Common myeloid progenitor, CD34-positive (primary cell): Measurements from ENCODE around the gene CEP170.

Experiments used
- CTCF ChIA-PET: fragments of 350-600 bp; sonication (Branson Sonifier 250); formaldehyde crosslinking; loops from one replicate; lab custom pipeline; 2021; ENCODE audit warnings: antibody characterized with exemption; lab: Charles Lee
- POLR2A ChIA-PET: fragments of 350-600 bp; sonication (Branson Sonifier 250); formaldehyde crosslinking; loops from one replicate; lab custom pipeline; 2021; ENCODE audit warnings: antibody characterized with exemption; lab: Charles Lee
- DNase-seq, 3 donors: peaks; one replicate each; pipeline versions ENCODE4 v3.0.0 to v3.0.0-alpha.2; 2013
- H3K27ac ChIP-seq, 2 experiments: 1 replicate in 1 of 2; 2 replicates in 1 of 2; pipeline ENCODE4 v1.7.0; 2013; ENCODE audit warnings: inconsistent platforms in 2 of 2, low read length in 2 of 2, mild to moderate bottlenecking in 2 of 2, low read depth in 1 of 2, moderate library complexity in 1 of 2; ENCODE audit not compliant: severe bottlenecking in 2 of 2, insufficient read depth in 1 of 2, poor library complexity in 1 of 2
- H3K27me3 ChIP-seq, 5 experiments: replicated peaks in 2 of 5; 1 replicate in 3 of 5; 2 replicates in 2 of 5; pipeline versions ENCODE4 v1.6.1 to v1.7.0; 2013; ENCODE audit warnings: low read length in 4 of 5, mild to moderate bottlenecking in 2 of 5, moderate library complexity in 2 of 5, inconsistent platforms in 1 of 5; ENCODE audit not compliant: insufficient read depth in 5 of 5, control insufficient read depth in 4 of 5
- H3K36me3 ChIP-seq, 4 experiments: 1 replicate in 2 of 4; 2 replicates in 2 of 4; pipeline versions ENCODE4 v1.6.1 to v1.7.0; 2013; ENCODE audit warnings: low read length in 3 of 4, control low read depth in 1 of 4, mild to moderate bottlenecking in 1 of 4; ENCODE audit not compliant: control insufficient read depth in 4 of 4, insufficient read depth in 4 of 4
- H3K4me1 ChIP-seq, 4 experiments: 1 replicate in 3 of 4; 2 replicates in 1 of 4; pipeline versions ENCODE4 v1.6.1 to v1.7.1; 2013; ENCODE audit warnings: low read length in 3 of 4, mild to moderate bottlenecking in 3 of 4, control low read depth in 1 of 4, inconsistent platforms in 1 of 4, moderate library complexity in 1 of 4; ENCODE audit not compliant: control insufficient read depth in 4 of 4, insufficient read depth in 4 of 4; ENCODE audit errors: control extremely low read depth in 1 of 4
- H3K4me3 ChIP-seq, 7 experiments: 1 replicate in 4 of 7; 2 replicates in 3 of 7; pipeline versions ENCODE4 v1.5.1 to v1.7.0; 2013; ENCODE audit warnings: mild to moderate bottlenecking in 7 of 7, low read length in 6 of 7, moderate library complexity in 6 of 7, inconsistent platforms in 2 of 7, low read depth in 2 of 7, control low read depth in 1 of 7; ENCODE audit not compliant: insufficient read depth in 4 of 7, control insufficient read depth in 1 of 7; ENCODE audit errors: extremely low read depth in 1 of 7
- H3K9me3 ChIP-seq, 5 experiments: 1 replicate in 4 of 5; 2 replicates in 1 of 5; pipeline versions ENCODE4 v1.6.1 to v1.7.1; 2013; ENCODE audit warnings: low read length in 4 of 5, mild to moderate bottlenecking in 2 of 5, inconsistent platforms in 1 of 5, low read depth in 1 of 5, moderate library complexity in 1 of 5; ENCODE audit not compliant: control insufficient read depth in 4 of 5, insufficient read depth in 2 of 5; ENCODE audit errors: control extremely low read depth in 1 of 5
- WGBS: methylation state at CpG from one replicate; pipeline ENCODE4 v1.1.5; 2013; ENCODE audit not compliant: insufficient coverage; 5-methylcytosine and 5-hydroxymethylcytosine counted together

CEP170 gene

GRCh38 chr1:243233908-243234307 is 21.2 kb downstream of the CEP170 start:
- H3K9me3 ChIP-seq, result peaks cover 11 to 44% (median 25%) of the 10 kb centered on the region in 5 experiments
- POLR2A ChIA-PET, result no interaction called here
- DNase-seq, result no peak

DNA sequence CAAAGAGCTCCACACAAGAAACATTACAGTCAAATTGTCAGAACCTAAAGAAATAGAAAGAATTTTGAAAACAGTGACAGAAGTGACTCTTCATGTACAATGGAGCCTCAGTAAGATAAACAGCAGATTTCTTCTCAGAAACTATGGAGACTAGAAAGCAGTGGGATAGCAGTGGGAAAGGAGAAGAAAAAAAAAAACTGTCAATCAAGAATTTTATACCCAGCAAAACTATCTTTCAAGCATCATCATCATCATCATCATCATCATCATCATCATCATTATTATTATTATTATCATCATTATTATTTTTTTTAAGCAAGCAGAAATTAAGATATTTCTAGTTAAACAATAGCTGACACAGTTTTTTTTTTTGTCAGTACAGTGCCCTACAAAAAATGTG is 24.2 kb downstream of the CEP170 start:
- peak; percentile 40 to 84 (median 70) for DNase-seq
- POLR2A ChIA-PET, result no interaction called here
- CTCF ChIA-PET, result interaction anchor here (1.2 to 1.3 kb wide), 2 partner anchors 24 to 60 kb away, joined by 3 to 4 read pairs; partner anchors contain the start of gene CEP170
- Histone ChIP-seq H3K27ac (no peak overlapping the region), H3K27me3 (no peaks in the 10 kb centered on the region), H3K9me3 (peaks cover 16 to 56% (median 26%) of the 10 kb centered on the region in 5 experiments), H3K4me3 (no peak overlapping the region), H3K36me3 (peaks cover 10 to 44% (median 28%) of the 10 kb centered on the region in 4 experiments), H3K4me1 (no peaks in the 10 kb centered on the region)

More at GRCh38 chr1:243233908-243234307, 21.2 kb downstream of the CEP170 start:
- Histone ChIP-seq H3K4me3 (no peak overlapping the region), H3K27me3 (no peaks in the 10 kb centered on the region), H3K4me1 (no peaks in the 10 kb centered on the region), H3K27ac (no peak overlapping the region), H3K36me3 (peaks cover 17 to 59% (median 36%) of the 10 kb centered on the region in 4 experiments)
- CTCF ChIA-PET, result interaction anchor here (1.1 to 2.8 kb wide), 6 partner anchors 14 to 62 kb away, joined by 3 to 9 read pairs (median 4); no protein-coding TSS in a partner anchor
- WGBS, result no CpG with 5 or more reads among the region's 2 CpGs

GRCh38 chr1:243229526-243229925 is 25.6 kb downstream of the CEP170 start:
- no CpG with 5 or more reads among the region's 1 CpG for WGBS
- ChIA-PET CTCF (interaction anchor here (0.8 to 0.9 kb wide), 3 partner anchors 19 to 45 kb away, joined by 3 read pairs; no protein-coding TSS in a partner anchor), POLR2A (no interaction called here)
- Histone ChIP-seq H3K27ac (no peak overlapping the region), H3K9me3 (peaks cover 16 to 53% (median 26%) of the 10 kb centered on the region in 5 experiments), H3K4me1 (no peaks in the 10 kb centered on the region), H3K36me3 (peaks cover 10 to 47% (median 33%) of the 10 kb centered on the region in 4 experiments), H3K4me3 (no peak overlapping the region), H3K27me3 (no peaks in the 10 kb centered on the region)
- DNase-seq, result no peak

- Histone ChIP-seq H3K27me3 (no peaks in the 10 kb centered on the region), H3K4me1 (no peaks in the 10 kb centered on the region), H3K27ac (no peak overlapping the region), H3K9me3 (peaks cover 16 to 41% (median 22%) of the 10 kb centered on the region in 5 experiments), H3K36me3 (peaks cover 21 to 50% (median 36%) of the 10 kb centered on the region in 4 experiments), H3K4me3 (no peak overlapping the region)
- POLR2A ChIA-PET, result no interaction called here
- CTCF ChIA-PET, result interaction anchor here (1.3 kb wide), 1 partner anchor 26 kb away, joined by 3 read pairs; no protein-coding TSS in a partner anchor
- WGBS, result 95% methylated on average over 2 of the region's 2 CpGs
- no peak for DNase-seq
These were observed 27.5 kb downstream of the CEP170 start for GRCh38 chr1:243227622-243228021.

DNA sequence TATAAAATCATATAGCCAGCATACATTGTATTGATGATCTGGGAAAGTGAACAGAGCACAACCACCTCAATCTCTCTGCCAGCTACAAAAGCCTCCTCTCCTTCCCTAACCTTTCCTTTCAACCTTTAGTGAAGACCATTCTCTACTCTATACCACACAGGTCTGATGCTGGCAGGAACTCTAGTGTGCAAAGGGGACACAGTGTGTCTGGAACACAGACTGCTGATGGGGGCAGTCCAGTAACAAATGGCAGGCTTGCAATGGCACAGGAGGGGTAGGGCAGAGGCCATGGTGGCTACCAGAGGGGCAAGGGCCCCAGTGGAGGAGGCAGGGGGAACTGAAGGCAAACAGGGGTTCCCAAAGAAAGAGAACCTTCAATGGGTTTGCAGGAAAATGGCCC is 37.0 kb downstream of the CEP170 start:
- DNase-seq, result no peak
- Histone ChIP-seq H3K4me3 (no peak overlapping the region), H3K27ac (no peak overlapping the region), H3K27me3 (no peaks in the 10 kb centered on the region), H3K9me3 (no peaks in the 10 kb centered on the region), H3K36me3 (peaks cover 16 to 68% (median 43%) of the 10 kb centered on the region in 4 experiments), H3K4me1 (no peaks in the 10 kb centered on the region)
- POLR2A ChIA-PET, result no interaction called here
- CTCF ChIA-PET, result interaction anchor here (1.4 to 1.9 kb wide), 4 partner anchors 9 to 26 kb away, joined by 3 to 9 read pairs (median 4); no protein-coding TSS in a partner anchor

DNA sequence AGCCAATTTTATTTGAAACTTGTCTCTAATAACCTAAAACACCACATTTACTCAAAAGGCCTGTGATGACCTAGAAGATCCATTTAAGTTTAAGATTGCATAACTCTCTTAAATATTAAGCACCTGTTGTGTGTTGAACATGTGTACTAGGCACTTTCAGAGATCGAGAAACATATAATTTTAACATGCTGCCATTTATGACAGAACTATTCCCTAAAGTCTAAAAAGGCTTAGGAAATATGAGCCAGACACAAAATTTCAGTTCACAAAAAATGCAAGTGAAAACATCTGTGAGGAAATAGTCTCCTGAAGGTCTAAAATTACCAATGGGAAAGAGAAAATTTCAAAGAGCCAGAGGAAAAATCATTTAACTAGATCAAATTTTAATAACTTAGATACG is 37.7 kb downstream of the CEP170 start:
- no peaks in the 10 kb centered on the region for H3K9me3 ChIP-seq
- 100% methylated on average over 1 of the region's 2 CpGs for WGBS
- H3K4me1 ChIP-seq, result no peaks in the 10 kb centered on the region
- H3K27me3 ChIP-seq, result no peaks in the 10 kb centered on the region
- POLR2A ChIA-PET, result no interaction called here
- no peak overlapping the region for H3K4me3 ChIP-seq
- CTCF ChIA-PET, result interaction anchor here (1.9 kb wide), 1 partner anchor 17 kb away, joined by 9 read pairs; no protein-coding TSS in a partner anchor
- H3K36me3 ChIP-seq, result peaks cover 16 to 67% (median 39%) of the 10 kb centered on the region in 4 experiments
- H3K27ac ChIP-seq, result no peak overlapping the region
- no peak for DNase-seq

DNA sequence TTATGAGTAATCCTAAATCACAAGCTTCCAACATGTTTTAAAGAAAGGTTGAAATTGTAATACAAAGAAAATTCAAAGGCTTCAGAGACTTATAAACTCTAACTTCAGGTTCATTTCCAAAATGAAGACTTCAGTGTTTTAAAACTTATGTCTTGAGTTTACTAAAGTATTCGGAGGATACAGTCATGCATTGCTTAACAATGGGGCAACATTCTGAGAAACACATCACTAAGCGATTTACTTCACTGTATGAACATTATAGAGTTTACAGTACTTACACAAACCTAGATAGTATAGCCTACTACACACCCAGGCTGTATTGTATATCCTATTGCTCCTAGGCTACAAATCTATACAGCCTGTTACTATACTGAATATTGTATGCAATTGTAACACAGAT is 38.3 kb downstream of the CEP170 start:
- peaks cover 13 to 61% (median 37%) of the 10 kb centered on the region in 4 experiments for H3K36me3 ChIP-seq
- no peak overlapping the region for H3K4me3 ChIP-seq
- H3K27me3 ChIP-seq, result no peaks in the 10 kb centered on the region
- no peaks in the 10 kb centered on the region for H3K4me1 ChIP-seq
- ChIA-PET POLR2A (no interaction called here), CTCF (no interaction called here)
- WGBS, result 80% methylated on average over 1 of the region's 2 CpGs
- H3K27ac ChIP-seq, result no peak overlapping the region
- DNase-seq, result no peak
- no peaks in the 10 kb centered on the region for H3K9me3 ChIP-seq
